ENCODE results near the gene POLE. TPM values are rescaled to one million over a fixed set of nuclear protein-coding genes. Genes with fewer than 3 reads are reported as not detected.

The POLE gene
- total RNA-seq, 1 donor from 2014 or later = 56.7 TPM

- no peaks in the 10 kb centered on the region for H3K27me3 ChIP-seq
- no peaks in the 10 kb centered on the region for H3K4me1 ChIP-seq
- intact Hi-C loops (cut with DNase I) = no loop called here
- no peaks in the 10 kb centered on the region for H3K9me3 ChIP-seq
- no peak for TF ChIP-seq POLR2A (IDR thresholded peaks at IDR 0.05)
- no peak for TF ChIP-seq POLR2AphosphoS5 (IDR thresholded peaks at IDR 0.05; ENCODE audit: insufficient read depth in 1 of 2, low read depth in 1 of 2)
- TF ChIP-seq, protein P1, sequence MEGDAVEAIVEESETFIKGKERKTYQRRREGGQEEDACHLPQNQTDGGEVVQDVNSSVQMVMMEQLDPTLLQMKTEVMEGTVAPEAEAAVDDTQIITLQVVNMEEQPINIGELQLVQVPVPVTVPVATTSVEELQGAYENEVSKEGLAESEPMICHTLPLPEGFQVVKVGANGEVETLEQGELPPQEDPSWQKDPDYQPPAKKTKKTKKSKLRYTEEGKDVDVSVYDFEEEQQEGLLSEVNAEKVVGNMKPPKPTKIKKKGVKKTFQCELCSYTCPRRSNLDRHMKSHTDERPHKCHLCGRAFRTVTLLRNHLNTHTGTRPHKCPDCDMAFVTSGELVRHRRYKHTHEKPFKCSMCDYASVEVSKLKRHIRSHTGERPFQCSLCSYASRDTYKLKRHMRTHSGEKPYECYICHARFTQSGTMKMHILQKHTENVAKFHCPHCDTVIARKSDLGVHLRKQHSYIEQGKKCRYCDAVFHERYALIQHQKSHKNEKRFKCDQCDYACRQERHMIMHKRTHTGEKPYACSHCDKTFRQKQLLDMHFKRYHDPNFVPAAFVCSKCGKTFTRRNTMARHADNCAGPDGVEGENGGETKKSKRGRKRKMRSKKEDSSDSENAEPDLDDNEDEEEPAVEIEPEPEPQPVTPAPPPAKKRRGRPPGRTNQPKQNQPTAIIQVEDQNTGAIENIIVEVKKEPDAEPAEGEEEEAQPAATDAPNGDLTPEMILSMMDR (IDR thresholded peaks at IDR 0.05) = no peak
- no peak overlapping the region for H3K4me3 ChIP-seq
- H3K36me3 ChIP-seq = peaks cover 0 to 70% of the 10 kb centered on the region in 2 donors
- H3K27ac ChIP-seq = no peak overlapping the region
- no peak for DNase-seq (ENCODE audit: extremely low spot score in 2 of 2)
Observed at GRCh38 chr12:132657004-132657727, 30.0 kb downstream of the POLE start.

DNA sequence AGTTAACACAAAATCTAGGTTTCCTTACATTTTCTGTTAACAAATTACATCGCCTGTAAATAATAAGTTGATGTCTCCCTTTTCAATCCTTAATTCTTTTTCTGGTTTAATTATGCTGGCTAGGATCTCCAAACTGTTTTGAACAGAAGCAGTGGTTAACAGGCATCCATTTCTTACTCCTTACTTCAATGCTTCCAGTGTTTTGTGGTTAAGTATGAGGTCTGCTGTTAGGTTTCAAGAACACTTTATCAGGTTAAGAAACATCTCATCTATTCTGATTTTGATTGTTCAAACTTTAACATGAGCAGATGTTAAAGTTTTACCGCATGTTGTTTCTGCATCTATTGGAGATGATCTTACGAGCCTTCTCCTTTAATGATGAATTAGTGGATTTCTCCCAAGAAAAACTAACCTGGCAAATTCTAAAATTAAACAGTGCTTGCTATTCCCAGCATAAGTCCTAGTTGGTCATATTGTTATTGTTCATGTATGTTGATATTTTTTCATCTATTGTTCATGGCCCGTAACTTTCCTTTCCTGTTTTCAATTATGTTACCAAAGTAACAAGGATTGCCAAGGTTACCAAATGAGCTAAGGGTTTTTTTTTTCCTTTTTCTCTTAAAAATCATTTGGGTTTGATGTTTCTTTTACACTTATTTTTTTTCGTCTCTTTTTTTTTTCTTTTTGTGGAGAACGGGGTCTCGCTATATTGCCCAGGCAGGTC, 33.4 kb downstream of the POLE start:
- intact Hi-C loops (cut with DNase I) = no loop called here
- Histone ChIP-seq H3K27ac (no peak overlapping the region), H3K27me3 (no peaks in the 10 kb centered on the region), H3K9me3 (no peaks in the 10 kb centered on the region), H3K4me3 (no peak overlapping the region), H3K4me1 (no peaks in the 10 kb centered on the region), H3K36me3 (peaks cover 0 to 56% of the 10 kb centered on the region in 2 donors)
- TF ChIP-seq, protein P1 (IDR thresholded peaks at IDR 0.05) = no peak
- TF ChIP-seq POLR2AphosphoS5 (IDR thresholded peaks at IDR 0.05; ENCODE audit: insufficient read depth in 1 of 2, low read depth in 1 of 2) (no peak), POLR2A (IDR thresholded peaks at IDR 0.05) (no peak)
- DNase-seq (ENCODE audit: extremely low spot score in 2 of 2) = no peak

- Histone ChIP-seq H3K9me3 (no peaks in the 10 kb centered on the region), H3K4me3 (no peak overlapping the region), H3K4me1 (no peaks in the 10 kb centered on the region), H3K36me3 (peaks cover 0 to 53% of the 10 kb centered on the region in 2 donors), H3K27me3 (no peaks in the 10 kb centered on the region), H3K27ac (no peak overlapping the region)
- intact Hi-C loops (cut with DNase I) = no loop called here
- TF ChIP-seq POLR2AphosphoS5 (IDR thresholded peaks at IDR 0.05; ENCODE audit: insufficient read depth in 1 of 2, low read depth in 1 of 2) (no peak), POLR2A (IDR thresholded peaks at IDR 0.05) (no peak)
- TF ChIP-seq, protein P1 (IDR thresholded peaks at IDR 0.05) = no peak
- DNase-seq (ENCODE audit: extremely low spot score in 2 of 2) = no peak
Observed at GRCh38 chr12:132651444-132652100, 35.6 kb downstream of the POLE start.

DNA sequence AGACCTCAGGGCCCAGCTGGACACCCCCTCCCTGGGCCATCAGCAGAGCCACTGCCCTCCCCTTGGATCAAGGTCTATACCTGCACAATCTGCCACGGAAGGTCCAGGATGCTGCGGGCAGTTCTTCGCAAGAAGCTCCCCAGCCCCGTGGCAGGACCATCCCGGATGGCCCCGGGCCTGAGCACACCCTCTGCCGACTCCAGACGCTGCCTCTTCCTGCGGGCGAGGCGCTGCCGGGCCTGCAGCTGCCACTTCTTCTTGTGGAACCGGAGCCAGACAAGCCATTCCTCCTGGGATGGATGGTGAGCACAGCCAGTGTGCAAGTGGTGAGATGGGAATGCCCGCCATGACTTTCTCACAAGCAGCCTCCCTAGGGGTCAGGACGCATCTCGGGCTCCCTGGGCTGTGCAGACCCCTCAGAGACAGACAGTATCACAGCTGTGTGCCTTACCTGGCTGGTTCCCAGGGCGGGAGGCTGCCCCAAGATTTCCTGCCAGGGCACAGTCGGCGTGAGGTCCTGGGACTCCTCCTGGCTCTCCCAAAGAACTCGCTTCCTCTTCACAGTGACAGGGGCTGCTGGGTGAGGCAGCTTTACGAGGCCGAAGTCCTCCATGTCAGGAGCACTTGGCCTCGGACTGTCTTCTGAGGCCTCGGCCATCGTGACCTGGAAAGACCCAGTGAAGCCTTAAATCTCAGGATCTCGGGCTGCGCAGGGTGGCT, 37.8 kb downstream of the POLE start:
- Histone ChIP-seq H3K36me3 (peaks cover 0 to 49% of the 10 kb centered on the region in 2 donors), H3K27me3 (no peaks in the 10 kb centered on the region), H3K4me3 (no peak overlapping the region), H3K4me1 (no peaks in the 10 kb centered on the region), H3K9me3 (no peaks in the 10 kb centered on the region), H3K27ac (no peak overlapping the region)
- TF ChIP-seq POLR2AphosphoS5 (IDR thresholded peaks at IDR 0.05; ENCODE audit: insufficient read depth in 1 of 2, low read depth in 1 of 2) (no peak), POLR2A (IDR thresholded peaks at IDR 0.05) (no peak)
- TF ChIP-seq, protein P1 (IDR thresholded peaks at IDR 0.05) = no peak
- DNase-seq (ENCODE audit: extremely low spot score in 2 of 2) = no peak
- intact Hi-C loops (cut with DNase I) = no loop called here

Measured in vagina (tissue), 2 donors.